Measurements from ENCODE around the gene SGSM2. TPM values are rescaled to one million over a fixed set of nuclear protein-coding genes. Genes with fewer than 3 reads are reported as not detected.
A peak's percentile ranks its signal among the peaks of the same experiment; 100 is the strongest.

Gene SGSM2
- total and polyA plus RNA-seq, 2 of the 13 experiments (the other 11 are each of a cell fraction or from before 2014, with no cell fraction given), result 30.4 to 51.3 TPM

- TF ChIP-seq ZNF142 (CRISPR knock-in tag; IDR thresholded peaks at IDR 0.05), result no peak
- TF ChIP-seq HNRNPLL (IDR thresholded peaks at IDR 0.05; ENCODE audit: low read depth, low read length, poor library complexity, severe bottlenecking), result peak; percentile 60
- TF ChIP-seq ZNF883 (CRISPR knock-in tag; IDR thresholded peaks at IDR 0.05; ENCODE audit: not compliant biosample characterization), result peak; percentile 49
- peak; percentile 14; the same call in 1 of the 2 replicates for TF ChIP-seq POGZ (CRISPR knock-in tag; IDR thresholded peaks at IDR 0.05)
- TF ChIP-seq KMT2B (CRISPR knock-in tag; IDR thresholded peaks at IDR 0.05), result 0 out of 2 replicates have a peak, but pooled peaks have one; percentile 19
- TF ChIP-seq GLI4 (CRISPR knock-in tag; IDR thresholded peaks at IDR 0.05; ENCODE audit: borderline replicate concordance), result no peak
- no peak for TF ChIP-seq PHF20 (CRISPR knock-in tag; IDR thresholded peaks at IDR 0.05)
- no peak for TF ChIP-seq ZZZ3 (CRISPR knock-in tag; IDR thresholded peaks at IDR 0.05; ENCODE audit: borderline replicate concordance)
- no peak for TF ChIP-seq HOXA7 (CRISPR knock-in tag; IDR thresholded peaks at IDR 0.05)
- TF ChIP-seq SNAPC4 (CRISPR knock-in tag; IDR thresholded peaks at IDR 0.05), result no peak
- no peak for TF ChIP-seq ELF1 (CRISPR knock-in tag; IDR thresholded peaks at IDR 0.05)
- no peak for TF ChIP-seq FOSL1 (CRISPR knock-in tag; IDR thresholded peaks at IDR 0.05; ENCODE audit: borderline replicate concordance)
- TF ChIP-seq NR2C2 (CRISPR knock-in tag; IDR thresholded peaks at IDR 0.05; ENCODE audit: borderline replicate concordance), result 0 out of 2 replicates have a peak, but pooled peaks have one; percentile 13
- 0 out of 2 replicates have a peak, but pooled peaks have one; percentile 29 for TF ChIP-seq THAP8 (CRISPR knock-in tag; IDR thresholded peaks at IDR 0.05; ENCODE audit: borderline replicate concordance)
- no peak for TF ChIP-seq KLF12 (CRISPR knock-in tag; IDR thresholded peaks at IDR 0.05; ENCODE audit: borderline replicate concordance)
- TF ChIP-seq CENPT (CRISPR knock-in tag; IDR thresholded peaks at IDR 0.05; ENCODE audit: low read depth), result no peak
- no peak for TF ChIP-seq SRF (IDR thresholded peaks at IDR 0.05; ENCODE audit: low read depth, low read length)
- no peak for TF ChIP-seq NFYB (CRISPR knock-in tag; IDR thresholded peaks at IDR 0.05)
These were observed 428 bp downstream of the SGSM2 start (continued) for GRCh38 chr17:2337544-2338314.

All from HepG2 (cell line).